GM21723 (cell line): ENCODE measurements around the gene KCNK1.
"Not testable (repeated sequence)": the region's sequence is repeated elsewhere in the genome, so short reads cannot be mapped to it uniquely, and the experiment has no call there.

Experiments
- ATAC-seq: cut with Tn5 transposase; IDR thresholded peaks from one replicate; pipeline ENCODE4 v1.9.1; 2021; ENCODE audit warnings: mild to moderate bottlenecking, moderate library complexity; ENCODE audit not compliant: unreplicated experiment

KCNK1 gene

GRCh38 chr1:233607252-233608119 is 6.4 kb upstream of the KCNK1 start:
- peak; percentile 54 for ATAC-seq

GRCh38 chr1:233608988-233609387 is 4.9 kb upstream of the KCNK1 start:
- ATAC-seq, result no peak

- no peak for ATAC-seq
Observed at GRCh38 chr1:233609926-233610325, 4.0 kb upstream of the KCNK1 start.

GRCh38 chr1:233610628-233611027 is 3.3 kb upstream of the KCNK1 start:
- no peak for ATAC-seq

- not testable (repeated sequence) for ATAC-seq
Observed at GRCh38 chr1:233611363-233611762, 2.5 kb upstream of the KCNK1 start.

DNA sequence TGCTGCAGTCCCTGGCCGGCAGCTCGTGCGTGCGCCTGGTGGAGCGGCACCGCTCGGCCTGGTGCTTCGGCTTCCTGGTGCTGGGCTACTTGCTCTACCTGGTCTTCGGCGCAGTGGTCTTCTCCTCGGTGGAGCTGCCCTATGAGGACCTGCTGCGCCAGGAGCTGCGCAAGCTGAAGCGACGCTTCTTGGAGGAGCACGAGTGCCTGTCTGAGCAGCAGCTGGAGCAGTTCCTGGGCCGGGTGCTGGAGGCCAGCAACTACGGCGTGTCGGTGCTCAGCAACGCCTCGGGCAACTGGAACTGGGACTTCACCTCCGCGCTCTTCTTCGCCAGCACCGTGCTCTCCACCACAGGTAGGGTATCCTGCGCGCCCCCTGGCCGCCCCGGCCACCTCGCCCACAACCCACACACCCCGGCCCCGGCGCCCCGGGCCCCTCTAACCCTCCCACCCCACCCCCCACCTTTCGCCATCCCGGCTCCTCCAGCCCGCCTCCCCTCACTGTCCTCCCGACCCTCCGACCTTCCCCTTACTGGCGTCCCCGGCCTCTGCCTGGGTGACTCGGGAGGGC is 352 bp downstream of the KCNK1 start:
- peak; percentile 58 for ATAC-seq

GRCh38 chr1:233614743-233615521 is 1.0 kb downstream of the KCNK1 start:
- ATAC-seq, result peak; percentile 63

GRCh38 chr1:233615571-233615970 is 1.7 kb downstream of the KCNK1 start:
- no peak for ATAC-seq

GRCh38 chr1:233617025-233617424 is 3.1 kb downstream of the KCNK1 start:
- no peak for ATAC-seq

- not testable (repeated sequence) for ATAC-seq
Observed at GRCh38 chr1:233619414-233619813, 5.5 kb downstream of the KCNK1 start.

- ATAC-seq, result peak; percentile 75
Observed at GRCh38 chr1:233620065-233620464, 6.2 kb downstream of the KCNK1 start.

DNA sequence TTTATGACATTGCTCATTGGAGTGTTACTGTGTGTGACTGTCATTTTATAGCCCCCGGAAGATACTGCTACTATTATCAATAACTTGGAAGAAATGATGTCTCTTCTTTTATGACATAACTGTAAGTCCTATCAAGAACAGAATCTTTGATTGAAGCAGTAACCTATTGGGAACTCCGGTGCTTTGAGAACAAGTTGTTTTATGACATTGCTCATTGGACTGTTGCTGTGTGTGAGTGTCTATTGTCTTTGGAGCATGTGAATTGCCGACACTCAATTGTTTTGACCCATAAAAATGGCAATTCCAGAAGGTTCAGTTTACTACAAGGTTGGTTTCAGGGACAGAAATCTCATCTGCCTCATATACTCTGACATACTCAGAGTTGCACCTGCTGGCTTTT is 8.0 kb downstream of the KCNK1 start:
- no peak for ATAC-seq

- no peak for ATAC-seq
Observed at GRCh38 chr1:233624289-233624688, 10.4 kb downstream of the KCNK1 start.

DNA sequence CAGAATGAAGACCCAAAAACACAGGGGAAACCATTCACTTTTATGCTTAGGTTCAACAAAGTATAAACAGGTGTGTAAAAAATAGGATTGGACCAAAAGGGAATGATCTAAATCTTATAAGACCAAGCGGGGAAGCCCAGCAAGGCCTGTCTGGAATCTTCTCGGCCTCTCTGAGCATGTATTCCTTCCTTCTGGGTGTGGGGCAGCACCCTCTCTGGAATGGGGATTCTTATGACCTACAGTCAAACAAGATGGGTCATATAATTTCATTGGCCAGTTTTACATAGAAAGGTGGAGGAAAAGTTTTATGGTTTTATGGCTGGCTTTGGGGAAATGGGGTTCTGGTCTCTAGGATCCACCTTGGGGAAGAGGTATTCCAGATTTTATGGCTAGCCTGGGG is 11.2 kb downstream of the KCNK1 start:
- ATAC-seq, result no peak

DNA sequence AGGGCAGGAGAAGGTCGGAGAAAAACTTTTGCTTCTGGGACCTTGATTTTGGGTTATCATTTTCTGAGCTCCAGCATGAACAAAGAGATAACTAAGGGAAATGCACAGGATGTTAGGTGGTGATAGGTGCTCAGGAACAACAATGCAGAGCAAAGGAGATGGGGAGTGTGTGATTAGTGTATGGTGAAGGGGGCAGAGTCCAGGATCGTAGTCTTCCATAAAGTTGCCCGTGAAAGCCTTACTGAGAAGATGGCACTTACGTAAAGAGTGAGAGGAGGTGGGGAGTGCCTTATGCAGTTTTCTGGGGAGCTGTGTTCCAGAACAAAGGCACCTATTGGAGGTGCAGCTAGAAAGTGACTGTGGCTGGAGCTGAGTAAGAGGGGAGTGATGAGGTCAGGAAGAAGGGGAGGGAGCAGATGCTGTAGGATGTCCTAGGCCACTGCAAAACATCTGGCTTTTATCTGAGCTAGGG is 11.6 kb downstream of the KCNK1 start:
- no peak for ATAC-seq

DNA sequence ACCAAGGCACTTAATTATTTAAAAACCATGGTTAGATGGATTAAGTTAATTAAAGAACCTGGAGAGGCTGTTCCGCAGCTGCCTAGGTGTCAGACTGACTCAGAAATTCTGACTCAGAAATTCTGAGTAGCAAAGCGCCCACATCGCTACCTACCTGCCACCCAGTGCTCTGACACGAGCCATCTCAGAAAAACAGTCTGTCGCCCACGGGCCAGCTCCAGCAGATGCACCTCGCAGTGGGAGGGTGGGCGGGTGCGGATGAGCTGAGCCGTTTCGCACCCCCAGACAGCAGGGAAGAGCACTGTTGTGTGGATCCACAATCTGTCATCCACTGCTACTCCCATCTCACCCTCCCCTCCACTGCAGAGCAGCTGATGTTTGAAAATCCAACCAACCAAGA is 13.5 kb downstream of the KCNK1 start:
- no peak for ATAC-seq

DNA sequence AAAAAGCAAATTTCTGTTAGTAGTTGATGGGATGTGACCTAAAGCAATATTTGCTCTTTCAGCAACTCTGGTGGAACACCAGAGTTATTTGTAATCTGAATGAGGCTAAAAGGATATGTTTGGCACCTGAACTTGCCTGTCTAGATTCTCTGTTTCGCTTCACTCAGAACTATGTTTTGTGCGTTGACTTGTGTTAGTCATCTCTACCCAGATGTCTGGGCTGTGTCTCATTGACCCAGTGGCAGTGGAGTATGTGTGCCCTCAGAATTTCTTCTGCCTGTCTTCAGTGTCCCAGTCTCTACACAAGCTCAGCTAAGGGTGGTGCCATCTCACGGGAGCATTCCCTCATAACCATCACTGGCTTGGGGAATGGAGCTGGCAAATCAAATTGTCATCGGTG is 13.9 kb downstream of the KCNK1 start:
- ATAC-seq, result no peak

GRCh38 chr1:233629305-233629935 is 15.5 kb downstream of the KCNK1 start:
- ATAC-seq, result no peak

DNA sequence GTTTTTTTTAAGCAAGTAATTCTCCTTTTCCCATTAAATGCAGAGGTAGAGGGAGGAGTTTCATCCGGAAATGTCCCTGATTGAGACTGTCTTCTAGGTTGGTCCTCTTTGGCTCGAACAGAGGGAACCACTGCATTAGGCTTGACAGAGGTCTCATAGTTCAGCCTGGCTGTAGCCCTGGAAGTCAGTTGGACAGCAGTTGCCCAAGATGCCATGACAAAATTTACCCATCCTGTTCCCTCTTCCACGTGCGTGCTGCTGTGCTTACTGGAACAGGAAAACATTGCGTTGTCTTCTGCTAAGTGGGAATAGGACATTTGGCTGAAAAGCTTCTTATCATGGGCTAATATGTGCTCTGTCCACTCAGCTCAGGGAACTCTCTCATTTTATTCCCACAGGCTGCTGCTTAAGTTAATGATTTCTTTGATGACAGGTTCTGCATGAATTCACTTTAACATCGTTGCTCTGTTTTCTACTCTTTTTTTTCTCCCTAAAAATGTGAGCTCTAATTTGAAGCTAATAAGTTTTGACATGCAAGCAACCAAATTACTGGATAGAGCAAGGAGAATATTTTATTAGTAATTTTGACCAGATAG is 18.0 kb downstream of the KCNK1 start:
- ATAC-seq, result no peak

GRCh38 chr1:233632436-233632835 is 18.5 kb downstream of the KCNK1 start:
- no peak for ATAC-seq
